ENCODE results near the gene DDAH1. TPM values are rescaled to one million over a fixed set of nuclear protein-coding genes. Genes with fewer than 3 reads are reported as not detected.
A peak's percentile ranks its signal among the peaks of the same experiment; 100 is the strongest.

The DDAH1 gene
- polyA plus RNA-seq, 2 of the 4 experiments (the other 2 are of a cell fraction) = 5.7 to 12.6 TPM

DNA sequence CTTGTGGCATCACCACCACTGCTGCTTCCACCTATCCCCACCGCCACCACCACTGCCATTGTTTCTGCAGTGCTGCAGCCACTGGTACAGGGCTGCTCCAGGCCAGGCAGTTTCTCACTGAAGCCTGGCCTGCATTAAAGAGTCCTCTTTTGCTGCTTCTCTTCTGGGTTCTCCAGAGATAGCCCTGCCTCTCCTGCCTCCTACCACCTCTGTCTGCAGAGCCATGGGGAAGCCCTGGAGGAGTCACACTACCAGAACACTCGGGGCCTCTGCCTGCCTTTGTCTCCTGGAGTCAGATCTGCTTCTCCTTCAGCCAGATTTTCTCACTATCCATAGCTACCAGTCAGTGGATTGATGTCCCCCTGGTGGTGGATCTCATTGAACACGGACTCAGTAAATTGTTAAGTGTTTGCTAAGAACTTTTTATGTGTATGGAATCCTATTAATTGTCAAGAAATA lies 37.7 kb upstream of the DDAH1 start:
- H3K9me3 ChIP-seq = no peaks in the 10 kb centered on the region; the same call in 2 of the 3 replicates
- FAIRE-seq = no peak
- H3K4me1 ChIP-seq = 0 out of 3 replicates have a peak, but pooled peaks cover 9% of the 10 kb centered on the region
- 66% methylated on average over 3 of the region's 3 CpGs for WGBS (ENCODE audit: missing lambda C conversion rate)
- no peak overlapping the region for H3K4me3 ChIP-seq
- no peak for TF ChIP-seq CHD2 (IDR thresholded peaks at IDR 0.05; ENCODE audit: low read length, partially characterized antibody)
- TF ChIP-seq JUN (IDR thresholded peaks at IDR 0.05) = no peak
- no peak for TF ChIP-seq ZC3H11A (IDR thresholded peaks at IDR 0.05)
- peak; percentile 42; the same call in 2 of the 3 replicates for TF ChIP-seq SMC3 (IDR thresholded peaks at IDR 0.05)
- TF ChIP-seq, protein P1, sequence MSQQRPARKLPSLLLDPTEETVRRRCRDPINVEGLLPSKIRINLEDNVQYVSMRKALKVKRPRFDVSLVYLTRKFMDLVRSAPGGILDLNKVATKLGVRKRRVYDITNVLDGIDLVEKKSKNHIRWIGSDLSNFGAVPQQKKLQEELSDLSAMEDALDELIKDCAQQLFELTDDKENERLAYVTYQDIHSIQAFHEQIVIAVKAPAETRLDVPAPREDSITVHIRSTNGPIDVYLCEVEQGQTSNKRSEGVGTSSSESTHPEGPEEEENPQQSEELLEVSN (IDR thresholded peaks at IDR 0.05; ENCODE audit: borderline replicate concordance, low read depth) = no peak
- TF ChIP-seq CBX8 (IDR thresholded peaks at IDR 0.05) = no peak
- TF ChIP-seq, protein P2, sequence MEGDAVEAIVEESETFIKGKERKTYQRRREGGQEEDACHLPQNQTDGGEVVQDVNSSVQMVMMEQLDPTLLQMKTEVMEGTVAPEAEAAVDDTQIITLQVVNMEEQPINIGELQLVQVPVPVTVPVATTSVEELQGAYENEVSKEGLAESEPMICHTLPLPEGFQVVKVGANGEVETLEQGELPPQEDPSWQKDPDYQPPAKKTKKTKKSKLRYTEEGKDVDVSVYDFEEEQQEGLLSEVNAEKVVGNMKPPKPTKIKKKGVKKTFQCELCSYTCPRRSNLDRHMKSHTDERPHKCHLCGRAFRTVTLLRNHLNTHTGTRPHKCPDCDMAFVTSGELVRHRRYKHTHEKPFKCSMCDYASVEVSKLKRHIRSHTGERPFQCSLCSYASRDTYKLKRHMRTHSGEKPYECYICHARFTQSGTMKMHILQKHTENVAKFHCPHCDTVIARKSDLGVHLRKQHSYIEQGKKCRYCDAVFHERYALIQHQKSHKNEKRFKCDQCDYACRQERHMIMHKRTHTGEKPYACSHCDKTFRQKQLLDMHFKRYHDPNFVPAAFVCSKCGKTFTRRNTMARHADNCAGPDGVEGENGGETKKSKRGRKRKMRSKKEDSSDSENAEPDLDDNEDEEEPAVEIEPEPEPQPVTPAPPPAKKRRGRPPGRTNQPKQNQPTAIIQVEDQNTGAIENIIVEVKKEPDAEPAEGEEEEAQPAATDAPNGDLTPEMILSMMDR (IDR thresholded peaks at IDR 0.05) = peak; percentile 35; the same call in 2 of the 3 replicates
- TF ChIP-seq RCOR1 (IDR thresholded peaks at IDR 0.05; ENCODE audit: low read depth, low read length) = no peak
- TF ChIP-seq BHLHE40 (IDR thresholded peaks at IDR 0.05; ENCODE audit: low read depth, low read length) = no peak
- peak; percentile 28 to 52; a peak in 3 of 5 replicates for TF ChIP-seq RAD21 (conservative IDR thresholded peaks at IDR 0.05 in 1 of 2, IDR thresholded peaks at IDR 0.05 in 1 of 2)
- no peak for TF ChIP-seq TFCP2L1 (CRISPR knock-in tag; IDR thresholded peaks at IDR 0.05)
- POLR2A ChIA-PET = no interaction called here
- CTCF ChIA-PET = interaction anchor here (0.9 to 2.2 kb wide), 2 partner anchors 64 to 195 kb away, joined by 3 to 8 read pairs; no protein-coding TSS in a partner anchor
- DNase-seq (ENCODE audit: low read depth in 1 of 2, low spot score in 1 of 2) = peak; percentile 28 to 65
- ATAC-seq = peak; percentile 76 to 89; a peak in 5 of 6 replicates
- peak overlapping the region in 1 of 2 experiments; percentile 51; a peak in 3 of 6 replicates for H3K27ac ChIP-seq
- peak overlapping the region; percentile 26; the same call in 2 of the 3 replicates for H3K4me2 ChIP-seq

- DNase-seq (ENCODE audit: low read depth in 1 of 2, low spot score in 1 of 2) = no peak
- H3K9me3 ChIP-seq = no peaks in the 10 kb centered on the region; the same call in 2 of the 3 replicates
- H3K4me1 ChIP-seq = 0 out of 3 replicates have a peak, but pooled peaks cover 9% of the 10 kb centered on the region
- peak overlapping the region; percentile 26; the same call in 2 of the 3 replicates for H3K4me2 ChIP-seq
- peak overlapping the region in 1 of 2 experiments; percentile 51; a peak in 3 of 6 replicates for H3K27ac ChIP-seq
- FAIRE-seq = no peak
- 51% methylated on average over 4 of the region's 4 CpGs for WGBS (ENCODE audit: missing lambda C conversion rate)
- CTCF ChIA-PET = interaction anchor here (0.7 to 2.2 kb wide), 4 partner anchors 63 to 202 kb away, joined by 3 to 8 read pairs (median 4); no protein-coding TSS in a partner anchor
- ATAC-seq = no peak
- H3K4me3 ChIP-seq = no peak overlapping the region
- POLR2A ChIA-PET = no interaction called here
- TF ChIP-seq EP300 (IDR thresholded peaks at IDR 0.05) (no peak), HOXA7 (CRISPR knock-in tag; IDR thresholded peaks at IDR 0.05) (no peak), GATA3 (IDR thresholded peaks at IDR 0.05; ENCODE audit: borderline replicate concordance) (no peak), SREBF2 (IDR thresholded peaks at IDR 0.05) (no peak), JUNB (IDR thresholded peaks at IDR 0.05) (no peak), KDM5A (IDR thresholded peaks at IDR 0.05) (no peak), NPAS2 (CRISPR knock-in tag; IDR thresholded peaks at IDR 0.05; ENCODE audit: borderline replicate concordance) (no peak), NFE2L2 (conservative IDR thresholded peaks at IDR 0.05; ENCODE audit: low read length) (no peak), HMGXB4 (CRISPR knock-in tag; IDR thresholded peaks at IDR 0.05; ENCODE audit: borderline replicate concordance) (no peak), HOXB13 (CRISPR knock-in tag; IDR thresholded peaks at IDR 0.05; ENCODE audit: low read depth) (no peak), RARB (CRISPR knock-in tag; IDR thresholded peaks at IDR 0.05) (no peak)
- TF ChIP-seq, protein P3, sequence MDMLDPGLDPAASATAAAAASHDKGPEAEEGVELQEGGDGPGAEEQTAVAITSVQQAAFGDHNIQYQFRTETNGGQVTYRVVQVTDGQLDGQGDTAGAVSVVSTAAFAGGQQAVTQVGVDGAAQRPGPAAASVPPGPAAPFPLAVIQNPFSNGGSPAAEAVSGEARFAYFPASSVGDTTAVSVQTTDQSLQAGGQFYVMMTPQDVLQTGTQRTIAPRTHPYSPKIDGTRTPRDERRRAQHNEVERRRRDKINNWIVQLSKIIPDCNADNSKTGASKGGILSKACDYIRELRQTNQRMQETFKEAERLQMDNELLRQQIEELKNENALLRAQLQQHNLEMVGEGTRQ (IDR thresholded peaks at IDR 0.05) = no peak
- TF ChIP-seq, protein P4, sequence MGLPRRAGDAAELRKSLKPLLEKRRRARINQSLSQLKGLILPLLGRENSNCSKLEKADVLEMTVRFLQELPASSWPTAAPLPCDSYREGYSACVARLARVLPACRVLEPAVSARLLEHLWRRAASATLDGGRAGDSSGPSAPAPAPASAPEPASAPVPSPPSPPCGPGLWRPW (IDR thresholded peaks at IDR 0.05) = no peak
These were observed 37.2 kb upstream of the DDAH1 start for GRCh38 chr1:85502171-85502570.
